Measurements from ENCODE around the gene TGFB2. TPM values are rescaled to one million over a fixed set of nuclear protein-coding genes. Genes with fewer than 3 reads are reported as not detected.

Gene TGFB2
- total and polyA plus RNA-seq, 2 experiments from 2014 or later: 13.6 to 17.1 TPM

GRCh38 chr1:218444588-218444987 is 99.5 kb downstream of the TGFB2 start:
- DNase-seq (ENCODE audit: low spot score): no peak
- 79% methylated on average over 1 of the region's 1 CpG for WGBS (ENCODE audit: low lambda C conversion rate, missing lambda C conversion rate)

GRCh38 chr1:218447010-218447689 is 102.0 kb downstream of the TGFB2 start:
- H3K27ac ChIP-seq: no peak overlapping the region
- no peak overlapping the region for H2AFZ ChIP-seq
- no peaks in the 10 kb centered on the region for H3K4me1 ChIP-seq (ENCODE audit: insufficient read depth)
- 91% methylated on average over 7 of the region's 7 CpGs for WGBS (ENCODE audit: low lambda C conversion rate, missing lambda C conversion rate)
- no peaks in the 10 kb centered on the region for H4K20me1 ChIP-seq (ENCODE audit: insufficient read depth, poor library complexity, severe bottlenecking)
- no peaks in the 10 kb centered on the region for H3K9me2 ChIP-seq (replicated peaks; ENCODE audit: insufficient read depth)
- no peaks in the 10 kb centered on the region for H3K9me3 ChIP-seq (ENCODE audit: low read depth)
- H3K27me3 ChIP-seq: no peaks in the 10 kb centered on the region
- H3K4me3 ChIP-seq: no peak overlapping the region
- H3K79me2 ChIP-seq: no peaks in the 10 kb centered on the region
- TF ChIP-seq EZH2 (IDR thresholded peaks at IDR 0.05; ENCODE audit: borderline replicate concordance) (no peak), CTCF (IDR thresholded peaks at IDR 0.05; ENCODE audit: poor library complexity) (no peak), EZH2phosphoT487 (IDR thresholded peaks at IDR 0.05; ENCODE audit: low read depth, severe bottlenecking, unreplicated experiment) (no peak)
- no peaks in the 10 kb centered on the region for H3K36me3 ChIP-seq (replicated peaks; ENCODE audit: insufficient read depth, low read depth)
- H3K4me2 ChIP-seq: no peak overlapping the region
- DNase-seq (ENCODE audit: low spot score): no peak

More at GRCh38 chr1:218444588-218444987, 99.5 kb downstream of the TGFB2 start:
- H3K79me2 ChIP-seq: no peaks in the 10 kb centered on the region
- no peaks in the 10 kb centered on the region for H3K4me1 ChIP-seq (ENCODE audit: insufficient read depth)
- H3K4me2 ChIP-seq: no peak overlapping the region
- H3K9me2 ChIP-seq (replicated peaks; ENCODE audit: insufficient read depth): no peaks in the 10 kb centered on the region
- H3K27ac ChIP-seq: no peak overlapping the region
- no peak overlapping the region for H2AFZ ChIP-seq
- no peak overlapping the region for H3K4me3 ChIP-seq
- H3K36me3 ChIP-seq (replicated peaks; ENCODE audit: insufficient read depth, low read depth): no peaks in the 10 kb centered on the region
- no peaks in the 10 kb centered on the region for H4K20me1 ChIP-seq (ENCODE audit: insufficient read depth, poor library complexity, severe bottlenecking)
- H3K27me3 ChIP-seq: no peaks in the 10 kb centered on the region
- TF ChIP-seq EZH2 (IDR thresholded peaks at IDR 0.05; ENCODE audit: borderline replicate concordance) (no peak), EZH2phosphoT487 (IDR thresholded peaks at IDR 0.05; ENCODE audit: low read depth, severe bottlenecking, unreplicated experiment) (no peak), CTCF (IDR thresholded peaks at IDR 0.05; ENCODE audit: poor library complexity) (no peak)
- no peaks in the 10 kb centered on the region for H3K9me3 ChIP-seq (ENCODE audit: low read depth)

GRCh38 chr1:218451415-218451814 is 106.3 kb downstream of the TGFB2 start:
- Histone ChIP-seq H3K27me3 (no peaks in the 10 kb centered on the region), H3K9me3 (ENCODE audit: low read depth) (no peaks in the 10 kb centered on the region), H3K36me3 (replicated peaks; ENCODE audit: insufficient read depth, low read depth) (no peaks in the 10 kb centered on the region), H3K4me3 (no peak overlapping the region), H4K20me1 (ENCODE audit: insufficient read depth, poor library complexity, severe bottlenecking) (no peaks in the 10 kb centered on the region), H3K4me1 (ENCODE audit: insufficient read depth) (no peaks in the 10 kb centered on the region), H2AFZ (no peak overlapping the region), H3K9me2 (replicated peaks; ENCODE audit: insufficient read depth) (no peaks in the 10 kb centered on the region), H3K79me2 (no peaks in the 10 kb centered on the region), H3K27ac (no peak overlapping the region), H3K4me2 (no peak overlapping the region)
- no peak for TF ChIP-seq CTCF (IDR thresholded peaks at IDR 0.05; ENCODE audit: poor library complexity)
- no peak for DNase-seq (ENCODE audit: low spot score)
- 72% methylated on average over 3 of the region's 3 CpGs for WGBS (ENCODE audit: low lambda C conversion rate, missing lambda C conversion rate)
